Tracheal epithelial cell (primary cell): ENCODE data around the gene TMEM86A. TPM values are rescaled to one million over a fixed set of nuclear protein-coding genes. Genes with fewer than 3 reads are reported as not detected.

Experiments
- total RNA-seq: library from RNA; depleted of rRNA; stranded (reverse); fragments of >200 nt; gene quantifications from 2 replicates; pipeline ENCODE4 v1.2.1, GENCODE V29; 2014

The TMEM86A gene, protein sequence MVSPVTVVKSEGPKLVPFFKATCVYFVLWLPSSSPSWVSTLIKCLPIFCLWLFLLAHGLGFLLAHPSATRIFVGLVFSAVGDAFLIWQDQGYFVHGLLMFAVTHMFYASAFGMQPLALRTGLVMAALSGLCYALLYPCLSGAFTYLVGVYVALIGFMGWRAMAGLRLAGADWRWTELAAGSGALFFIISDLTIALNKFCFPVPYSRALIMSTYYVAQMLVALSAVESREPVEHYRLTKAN
- under 0.01 and 2.7 TPM in 2 replicates for total RNA-seq

GRCh38 chr11:18698341-18699268 is at the start of gene TMEM86A:
Gene TMEM86A (plus strand): TSS chr11:18698779. CDS start chr11:18698887, 108 bp downstream.

GRCh38 chr11:18726040-18726439 is 27.5 kb downstream of the TMEM86A start, which contains the start of gene IGSF22:
Gene IGSF22 (minus strand): TSS chr11:18726188. CDS start chr11:18724236, 1,952 bp downstream.

Other genes with a start within 250 kb of the TMEM86A start
- not detected in 2 replicates for gene LDHAL6A, start 242.9 kb upstream of the TMEM86A start, total RNA-seq
- gene TSG101, start 171.8 kb upstream of the TMEM86A start, total RNA-seq = 54.5 and 59.7 TPM in 2 replicates
- 21.7 and 32.0 TPM in 2 replicates for gene UEVLD, start 110.0 kb upstream of the TMEM86A start, total RNA-seq
- gene MISFA, start 99.0 kb upstream of the TMEM86A start, total RNA-seq = 1.9 TPM in 1 of 2 replicates, not detected in the other
- gene SPTY2D1, start 64.4 kb upstream of the TMEM86A start, total RNA-seq = 11.5 and 16.9 TPM in 2 replicates
- 0.24 and 0.43 TPM in 2 replicates for gene IGSF22, start 27.4 kb downstream of the TMEM86A start, total RNA-seq
- gene PTPN5, start 93.0 kb downstream of the TMEM86A start, total RNA-seq = not detected in 2 replicates
- not detected in 2 replicates for gene MRGPRX1, start 240.6 kb downstream of the TMEM86A start, total RNA-seq